Measurements from ENCODE around the gene DNAJC18.
A peak's percentile ranks its signal among the peaks of the same experiment; 100 is the strongest.

The DNAJC18 gene

GRCh38 chr5:139422307-139422893 is 16.9 kb downstream of the DNAJC18 start:
- Histone ChIP-seq H3K27me3 (ENCODE audit: low read depth, low read length) (no peaks in the 10 kb centered on the region), H3K9me3 (ENCODE audit: control insufficient read depth in 1 of 2, low read length in 2 of 2) (no peaks in the 10 kb centered on the region), H3K27ac (ENCODE audit: low read length) (no peak overlapping the region), H3K4me1 (ENCODE audit: control insufficient read depth in 1 of 2, insufficient read depth in 2 of 2, low read length in 2 of 2) (peaks cover 0 to 18% of the 10 kb centered on the region in 2 donors), H3K4me3 (ENCODE audit: low read depth in 1 of 2, low read length in 2 of 2) (no peak overlapping the region), H3K36me3 (ENCODE audit: control insufficient read depth in 1 of 2, insufficient read depth in 2 of 2, low read length in 2 of 2) (peaks cover 8 to 38% of the 10 kb centered on the region in 2 donors)

- no peak overlapping the region for H3K4me3 ChIP-seq (ENCODE audit: low read depth in 1 of 2, low read length in 2 of 2)
- H3K27me3 ChIP-seq (ENCODE audit: low read depth, low read length): no peaks in the 10 kb centered on the region
- no peak overlapping the region for H3K27ac ChIP-seq (ENCODE audit: low read length)
- H3K9me3 ChIP-seq (ENCODE audit: control insufficient read depth in 1 of 2, low read length in 2 of 2): no peaks in the 10 kb centered on the region
- peaks cover 8 to 47% of the 10 kb centered on the region in 2 donors for H3K4me1 ChIP-seq (ENCODE audit: control insufficient read depth in 1 of 2, insufficient read depth in 2 of 2, low read length in 2 of 2)
- H3K36me3 ChIP-seq (ENCODE audit: control insufficient read depth in 1 of 2, insufficient read depth in 2 of 2, low read length in 2 of 2): peaks cover 8 to 16% of the 10 kb centered on the region in 2 donors
These were observed 19.8 kb downstream of the DNAJC18 start for GRCh38 chr5:139419226-139420192.

- H3K27ac ChIP-seq (ENCODE audit: low read length): no peak overlapping the region
- no peak overlapping the region for H3K4me3 ChIP-seq (ENCODE audit: low read depth in 1 of 2, low read length in 2 of 2)
- H3K4me1 ChIP-seq (ENCODE audit: control insufficient read depth in 1 of 2, insufficient read depth in 2 of 2, low read length in 2 of 2): peaks cover 10 to 53% of the 10 kb centered on the region in 2 donors
- peaks cover 8 to 12% of the 10 kb centered on the region in 2 donors for H3K36me3 ChIP-seq (ENCODE audit: control insufficient read depth in 1 of 2, insufficient read depth in 2 of 2, low read length in 2 of 2)
- H3K9me3 ChIP-seq (ENCODE audit: control insufficient read depth in 1 of 2, low read length in 2 of 2): no peaks in the 10 kb centered on the region
- no peaks in the 10 kb centered on the region for H3K27me3 ChIP-seq (ENCODE audit: low read depth, low read length)
These were observed 20.5 kb downstream of the DNAJC18 start for GRCh38 chr5:139418793-139419192.

GRCh38 chr5:139417214-139417613 is 22.1 kb downstream of the DNAJC18 start:
- Histone ChIP-seq H3K36me3 (ENCODE audit: control insufficient read depth in 1 of 2, insufficient read depth in 2 of 2, low read length in 2 of 2) (peaks cover 8 to 14% of the 10 kb centered on the region in 2 donors), H3K27ac (ENCODE audit: low read length) (no peak overlapping the region), H3K4me3 (ENCODE audit: low read depth in 1 of 2, low read length in 2 of 2) (no peak overlapping the region), H3K9me3 (ENCODE audit: control insufficient read depth in 1 of 2, low read length in 2 of 2) (no peaks in the 10 kb centered on the region), H3K27me3 (ENCODE audit: low read depth, low read length) (no peaks in the 10 kb centered on the region), H3K4me1 (ENCODE audit: control insufficient read depth in 1 of 2, insufficient read depth in 2 of 2, low read length in 2 of 2) (peaks cover 10 to 48% of the 10 kb centered on the region in 2 donors)

GRCh38 chr5:139416651-139417050 is 22.7 kb downstream of the DNAJC18 start:
- Histone ChIP-seq H3K36me3 (ENCODE audit: control insufficient read depth in 1 of 2, insufficient read depth in 2 of 2, low read length in 2 of 2) (peaks cover 8 to 14% of the 10 kb centered on the region in 2 donors), H3K9me3 (ENCODE audit: control insufficient read depth in 1 of 2, low read length in 2 of 2) (no peaks in the 10 kb centered on the region), H3K4me1 (ENCODE audit: control insufficient read depth in 1 of 2, insufficient read depth in 2 of 2, low read length in 2 of 2) (peaks cover 10 to 48% of the 10 kb centered on the region in 2 donors), H3K27me3 (ENCODE audit: low read depth, low read length) (no peaks in the 10 kb centered on the region), H3K27ac (ENCODE audit: low read length) (no peak overlapping the region), H3K4me3 (ENCODE audit: low read depth in 1 of 2, low read length in 2 of 2) (no peak overlapping the region)

- Histone ChIP-seq H3K4me1 (ENCODE audit: control insufficient read depth in 1 of 2, insufficient read depth in 2 of 2, low read length in 2 of 2) (peaks cover 10 to 48% of the 10 kb centered on the region in 2 donors), H3K36me3 (ENCODE audit: control insufficient read depth in 1 of 2, insufficient read depth in 2 of 2, low read length in 2 of 2) (peaks cover 8 to 18% of the 10 kb centered on the region in 2 donors)
These were observed 23.5 kb downstream of the DNAJC18 start for GRCh38 chr5:139415869-139416268.

GRCh38 chr5:139415221-139415861 is 24.0 kb downstream of the DNAJC18 start:
- H3K27ac ChIP-seq (ENCODE audit: low read length): peak overlapping the region; percentile 65
- H3K36me3 ChIP-seq (ENCODE audit: control insufficient read depth in 1 of 2, insufficient read depth in 2 of 2, low read length in 2 of 2): peaks cover 8 to 18% of the 10 kb centered on the region in 2 donors
- H3K27me3 ChIP-seq (ENCODE audit: low read depth, low read length): no peaks in the 10 kb centered on the region
- no peaks in the 10 kb centered on the region for H3K9me3 ChIP-seq (ENCODE audit: control insufficient read depth in 1 of 2, low read length in 2 of 2)
- no peak overlapping the region for H3K4me3 ChIP-seq (ENCODE audit: low read depth in 1 of 2, low read length in 2 of 2)
- H3K4me1 ChIP-seq (ENCODE audit: control insufficient read depth in 1 of 2, insufficient read depth in 2 of 2, low read length in 2 of 2): peaks cover 10 to 48% of the 10 kb centered on the region in 2 donors

More at GRCh38 chr5:139415869-139416268, 23.5 kb downstream of the DNAJC18 start:
- no peaks in the 10 kb centered on the region for H3K27me3 ChIP-seq (ENCODE audit: low read depth, low read length)
- H3K4me3 ChIP-seq (ENCODE audit: low read depth in 1 of 2, low read length in 2 of 2): no peak overlapping the region
- H3K27ac ChIP-seq (ENCODE audit: low read length): no peak overlapping the region
- no peaks in the 10 kb centered on the region for H3K9me3 ChIP-seq (ENCODE audit: control insufficient read depth in 1 of 2, low read length in 2 of 2)

GRCh38 chr5:139414581-139415130 is 24.7 kb downstream of the DNAJC18 start:
- Histone ChIP-seq H3K9me3 (ENCODE audit: control insufficient read depth in 1 of 2, low read length in 2 of 2) (no peaks in the 10 kb centered on the region), H3K27me3 (ENCODE audit: low read depth, low read length) (no peaks in the 10 kb centered on the region), H3K4me1 (ENCODE audit: control insufficient read depth in 1 of 2, insufficient read depth in 2 of 2, low read length in 2 of 2) (peaks cover 10 to 48% of the 10 kb centered on the region in 2 donors), H3K4me3 (ENCODE audit: low read depth in 1 of 2, low read length in 2 of 2) (no peak overlapping the region), H3K27ac (ENCODE audit: low read length) (peak overlapping the region; percentile 65), H3K36me3 (ENCODE audit: control insufficient read depth in 1 of 2, insufficient read depth in 2 of 2, low read length in 2 of 2) (peaks cover 8 to 11% of the 10 kb centered on the region in 2 donors)

GRCh38 chr5:139413963-139414362 is 25.4 kb downstream of the DNAJC18 start:
- H3K27ac ChIP-seq (ENCODE audit: low read length): peak overlapping the region; percentile 65

GRCh38 chr5:139413153-139413552 is 26.2 kb downstream of the DNAJC18 start:
- Histone ChIP-seq H3K4me3 (ENCODE audit: low read depth in 1 of 2, low read length in 2 of 2) (no peak overlapping the region), H3K27ac (ENCODE audit: low read length) (no peak overlapping the region), H3K4me1 (ENCODE audit: control insufficient read depth in 1 of 2, insufficient read depth in 2 of 2, low read length in 2 of 2) (peaks cover 10 to 42% of the 10 kb centered on the region in 2 donors), H3K27me3 (ENCODE audit: low read depth, low read length) (no peaks in the 10 kb centered on the region), H3K9me3 (ENCODE audit: control insufficient read depth in 1 of 2, low read length in 2 of 2) (no peaks in the 10 kb centered on the region), H3K36me3 (ENCODE audit: control insufficient read depth in 1 of 2, insufficient read depth in 2 of 2, low read length in 2 of 2) (peaks cover 0 to 6% of the 10 kb centered on the region in 2 donors)

More at GRCh38 chr5:139413963-139414362, 25.4 kb downstream of the DNAJC18 start:
- Histone ChIP-seq H3K27me3 (ENCODE audit: low read depth, low read length) (no peaks in the 10 kb centered on the region), H3K4me1 (ENCODE audit: control insufficient read depth in 1 of 2, insufficient read depth in 2 of 2, low read length in 2 of 2) (peaks cover 10 to 48% of the 10 kb centered on the region in 2 donors), H3K9me3 (ENCODE audit: control insufficient read depth in 1 of 2, low read length in 2 of 2) (no peaks in the 10 kb centered on the region), H3K4me3 (ENCODE audit: low read depth in 1 of 2, low read length in 2 of 2) (no peak overlapping the region), H3K36me3 (ENCODE audit: control insufficient read depth in 1 of 2, insufficient read depth in 2 of 2, low read length in 2 of 2) (peaks cover under 1 to 6% of the 10 kb centered on the region in 2 donors)

All from muscle layer of duodenum (tissue), 2 donors.